Limb (tissue), 2 donors: ENCODE results near the gene MUL1.
A peak's percentile ranks its signal among the peaks of the same experiment; 100 is the strongest.

ENCODE experiments used
- DNase-seq, 2 donors: peaks; one replicate each; pipeline ENCODE4 v3.0.0-alpha.2; 2016; ENCODE audit errors: extremely low spot score in 2 of 2

The MUL1 gene

DNA sequence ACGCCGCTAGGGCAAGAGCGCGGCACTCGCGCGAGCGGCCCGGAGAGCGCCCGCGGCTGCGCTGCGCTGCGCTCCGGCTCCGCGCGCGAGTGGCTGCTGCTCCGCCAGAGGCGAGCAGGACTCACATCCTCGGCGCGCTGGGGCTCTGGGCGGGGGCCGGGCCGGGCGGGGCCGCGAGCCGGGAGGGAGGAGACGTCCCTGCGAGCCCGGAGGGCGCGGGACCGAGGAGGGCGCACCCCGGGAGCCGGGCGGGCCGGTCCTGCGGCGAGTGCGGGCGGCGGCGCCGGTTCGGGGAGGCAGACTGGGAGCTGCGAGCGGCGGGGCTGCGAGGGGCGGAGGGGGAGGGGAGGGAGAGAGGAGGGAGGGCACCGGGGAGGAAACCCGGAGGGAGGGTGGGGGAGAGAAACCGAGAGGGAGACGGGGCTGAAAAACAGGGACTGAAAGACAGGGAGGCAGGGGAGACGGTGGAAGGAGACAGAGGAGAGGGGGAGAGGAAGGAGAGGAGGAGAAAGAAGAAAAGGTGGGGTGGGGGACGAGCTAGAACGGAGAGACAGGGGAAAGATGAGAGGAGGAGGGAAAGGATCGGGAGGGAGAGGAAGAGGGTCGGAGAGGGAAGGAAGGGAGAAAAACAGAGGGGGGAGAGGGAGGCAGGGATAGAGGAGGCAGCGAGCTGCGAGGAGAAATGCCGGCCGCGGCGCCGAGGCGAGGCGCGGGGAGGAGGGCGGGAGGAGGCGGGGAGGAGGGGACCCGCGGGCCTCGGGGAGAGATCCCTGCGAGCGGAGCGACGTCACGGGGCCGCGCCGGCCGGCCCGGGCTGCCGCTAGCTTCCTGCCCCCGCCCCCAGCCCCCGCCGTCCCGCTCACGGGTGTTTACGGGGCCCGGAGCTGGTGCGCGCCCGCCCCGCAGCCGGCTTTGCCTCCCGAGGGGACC is 22.2 kb downstream of the MUL1 start, which contains the start of gene CAMK2N1:
Gene CAMK2N1, minus strand, starts transcription at position 684 of the 930 bp plus-strand sequence. CDS start 831 bp downstream, outside the sequence.
- peak; percentile 23 to 83 for DNase-seq

DNA sequence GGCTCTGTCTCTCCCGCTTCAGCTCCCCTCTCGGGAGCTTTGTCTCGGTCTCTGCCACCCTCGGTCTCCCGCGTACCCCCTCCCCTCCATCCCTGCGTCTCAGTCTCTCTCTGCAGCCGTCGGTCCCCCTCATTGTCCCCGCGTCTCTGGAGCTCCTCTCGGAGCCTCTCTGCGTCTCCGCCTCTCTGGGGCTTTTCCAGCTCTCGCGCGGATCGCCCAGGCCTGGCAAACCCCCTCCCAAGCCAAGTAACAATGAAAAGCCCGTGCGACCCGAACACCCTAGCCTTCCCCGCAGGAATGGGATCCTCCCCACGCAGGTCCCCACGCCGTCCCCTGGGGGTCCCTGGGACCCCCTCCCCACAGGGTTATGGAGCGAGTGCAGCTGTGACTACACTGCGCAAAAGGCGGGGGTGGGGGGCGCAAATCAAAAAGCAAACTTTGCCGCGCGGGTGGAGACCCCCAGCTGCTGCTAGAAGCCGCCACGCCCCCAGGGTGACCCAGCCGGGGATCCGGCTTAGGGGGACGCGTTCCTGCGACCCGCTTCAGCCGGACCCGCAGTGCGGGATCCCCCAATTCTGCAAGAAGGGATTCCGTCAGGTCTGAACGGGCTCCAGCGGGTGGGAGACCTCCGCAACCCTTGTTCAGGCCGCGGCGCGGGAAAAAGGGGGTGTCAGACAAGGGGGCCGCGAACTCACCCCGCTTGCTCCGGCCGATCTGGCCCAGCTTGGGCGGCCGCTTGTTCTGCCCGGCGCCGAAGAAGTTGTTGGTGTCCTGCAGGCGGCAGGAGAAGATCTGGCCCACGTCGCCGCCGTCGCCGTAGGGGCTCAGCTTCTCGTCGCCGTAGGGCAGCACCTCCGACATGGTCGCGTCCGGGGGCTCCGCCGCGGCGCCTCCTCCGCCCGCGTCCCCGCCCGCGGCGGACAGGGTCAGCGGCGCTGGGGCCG is 23.2 kb downstream of the MUL1 start:
- DNase-seq, result peak in 1 of 2 donors; percentile 56

DNA sequence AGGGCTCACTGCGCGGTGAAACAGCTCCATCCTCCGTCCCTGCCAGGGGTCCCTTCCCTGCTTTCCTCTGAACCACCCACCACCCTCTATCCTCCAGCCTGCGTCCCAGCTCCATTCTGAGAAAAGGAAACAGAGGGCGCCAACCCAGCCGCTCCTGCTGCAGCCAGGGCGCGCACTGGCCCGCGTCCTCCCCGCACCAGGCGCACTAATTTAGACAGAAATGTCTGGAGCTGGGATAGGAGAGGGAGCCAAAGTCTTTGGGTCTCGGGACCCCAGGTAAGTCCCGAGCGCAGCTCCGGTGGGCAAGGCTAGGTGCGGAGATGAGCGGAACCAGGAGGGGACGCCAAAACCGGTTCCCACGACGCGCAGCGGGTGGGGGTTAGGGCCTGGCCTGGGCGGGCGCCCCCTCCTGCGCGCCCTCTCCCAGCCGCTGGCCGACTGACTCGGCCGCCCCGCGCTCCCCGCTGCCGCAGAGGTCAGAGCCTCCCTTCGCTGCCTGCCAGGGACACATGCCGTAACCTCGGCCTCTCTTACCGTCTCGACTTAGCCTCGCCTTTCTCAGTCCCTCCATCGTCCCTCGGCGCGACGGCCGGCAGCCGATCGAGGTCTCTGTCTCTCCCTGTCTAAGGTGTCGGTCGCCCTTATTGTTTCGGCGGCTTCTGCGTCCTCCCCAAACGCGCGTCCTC is 24.0 kb downstream of the MUL1 start:
- peak in 1 of 2 donors; percentile 58 for DNase-seq

DNA sequence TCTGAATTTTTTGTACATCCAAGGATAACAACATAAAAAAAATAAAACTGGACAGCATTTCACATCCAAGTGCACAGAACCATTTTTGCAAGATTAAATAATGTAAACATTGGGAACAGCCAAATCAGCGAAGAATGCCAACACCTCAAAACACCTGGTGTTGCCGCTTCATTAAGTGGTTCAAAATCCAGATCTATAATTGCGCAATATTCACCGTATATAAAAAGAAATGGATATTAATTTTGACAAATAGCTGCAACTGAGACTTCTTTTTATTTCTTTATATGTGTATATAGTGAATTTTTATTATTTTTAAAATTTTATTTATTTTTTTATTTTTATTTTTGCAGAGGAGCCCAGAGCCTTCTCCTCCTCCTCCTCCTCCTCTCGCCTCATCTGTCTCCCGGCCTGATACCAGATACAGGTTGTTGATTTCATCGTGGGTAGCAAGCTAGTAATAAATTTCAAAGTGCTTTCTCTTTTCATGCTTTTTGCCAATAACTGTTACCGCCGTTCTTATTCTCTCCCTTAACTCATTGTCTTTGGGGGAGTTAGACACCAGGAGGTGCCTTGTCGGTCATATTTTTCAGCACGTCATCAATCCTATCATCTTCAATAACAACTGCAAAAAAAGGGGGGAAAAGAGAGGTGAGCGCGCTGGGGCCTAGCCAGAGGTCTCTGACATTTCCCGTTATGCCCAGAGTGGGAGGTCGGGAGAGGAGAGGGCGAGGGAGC is 24.7 kb downstream of the MUL1 start:
- DNase-seq, result no peak

DNA sequence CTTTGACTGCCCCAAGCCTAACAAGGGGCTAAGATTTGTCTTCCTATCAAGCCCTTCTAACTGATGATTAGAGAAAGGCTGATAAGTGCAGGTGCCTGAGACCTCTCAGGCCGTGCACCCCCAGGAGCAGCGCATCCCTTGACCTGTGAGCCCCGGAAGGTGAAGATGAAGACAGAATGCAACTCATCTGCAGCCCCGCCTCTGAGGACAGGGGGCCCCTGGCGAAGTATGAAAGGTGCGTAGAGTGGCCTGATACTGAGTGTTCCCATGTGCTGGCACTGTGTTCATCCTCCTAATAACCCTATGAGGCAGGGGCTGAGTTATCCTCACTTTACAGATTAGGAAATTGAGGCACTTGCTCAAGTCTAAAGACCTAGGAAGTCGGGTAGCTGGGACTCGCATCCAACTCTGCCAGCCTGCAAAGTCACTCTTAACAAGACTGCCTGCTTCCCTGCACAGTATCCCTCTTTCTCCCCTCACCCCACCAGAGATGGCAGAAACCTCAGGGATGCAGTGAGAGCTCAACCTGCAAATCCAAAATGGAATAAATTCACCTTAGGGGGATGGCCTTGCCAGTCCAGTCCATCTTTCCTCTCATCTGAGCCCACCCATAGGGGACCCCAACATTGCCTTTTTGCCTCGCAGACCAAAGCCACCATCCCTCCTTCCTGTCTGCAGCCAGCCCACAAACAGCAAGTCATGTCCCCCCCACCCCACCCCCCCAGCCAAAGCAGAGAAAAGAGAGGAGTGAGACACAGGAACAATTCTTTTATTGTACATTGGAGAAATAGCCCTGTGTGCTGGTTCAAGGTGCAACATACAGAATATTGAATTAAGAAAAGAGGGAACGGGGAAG is 26.1 kb downstream of the MUL1 start:
- no peak for DNase-seq

DNA sequence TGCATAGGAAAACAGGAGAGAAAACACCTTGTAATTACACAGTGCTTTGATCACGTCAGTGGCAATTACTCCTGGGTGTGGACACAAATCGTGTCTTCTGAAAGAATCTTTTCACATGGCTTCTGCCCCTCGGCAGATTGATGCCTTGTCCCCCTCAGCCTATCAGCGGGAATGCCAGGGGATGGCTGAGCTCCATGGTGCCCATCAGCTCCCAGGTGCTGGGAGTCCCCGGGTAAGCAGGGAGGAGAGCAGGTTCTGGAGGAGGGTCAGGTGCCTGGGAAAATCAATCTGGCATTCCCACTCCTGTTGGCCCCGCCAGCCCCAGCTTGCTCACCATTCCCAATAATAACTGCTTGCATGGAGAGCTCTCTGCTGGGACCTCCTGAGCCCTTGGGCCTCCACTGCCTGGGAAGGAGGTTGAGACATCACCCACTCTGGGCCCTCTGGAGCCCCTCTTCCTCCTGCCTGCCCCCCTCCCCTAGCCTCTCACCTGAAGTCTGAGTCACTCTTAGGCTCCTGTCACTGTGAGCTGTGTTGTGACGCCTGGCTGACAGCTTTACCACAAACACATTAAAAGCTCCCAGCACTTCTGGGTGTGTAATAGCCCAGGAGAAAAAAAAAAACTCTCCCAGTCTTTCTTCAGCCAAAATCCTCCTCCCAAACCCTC is 26.9 kb downstream of the MUL1 start:
- DNase-seq, result no peak

DNA sequence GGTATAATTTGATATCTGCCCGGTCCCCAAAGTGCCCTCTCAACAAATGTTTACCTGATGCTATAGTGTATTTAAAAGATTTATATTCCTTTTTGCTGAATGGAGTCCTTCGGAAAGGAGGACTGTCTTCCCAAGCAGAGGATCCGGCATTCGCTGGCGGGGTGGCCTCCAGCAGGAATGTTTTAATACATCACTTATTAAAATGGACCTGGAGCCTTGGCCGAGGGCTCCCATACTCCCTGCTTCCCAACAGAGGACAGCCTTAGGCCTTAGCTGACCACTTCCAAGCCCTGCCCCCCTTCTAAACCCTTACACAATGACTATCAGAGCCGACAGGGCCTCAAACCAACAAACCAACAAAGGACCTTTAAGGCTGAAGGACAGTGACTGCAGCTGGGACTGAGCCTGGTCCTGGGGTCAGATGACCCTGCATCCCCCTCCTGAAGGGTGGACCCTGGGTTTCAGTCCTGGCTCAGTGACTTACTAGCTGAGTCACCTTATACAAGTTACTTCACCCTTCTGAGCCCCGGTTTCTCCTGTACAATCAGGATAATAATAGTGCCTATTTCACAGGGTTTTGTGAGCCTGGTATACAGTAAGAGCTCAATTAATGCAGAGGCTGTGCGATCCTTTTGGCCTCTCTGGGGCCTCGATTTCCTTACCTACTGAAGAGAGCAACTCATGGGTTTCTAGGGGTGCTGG is 27.6 kb downstream of the MUL1 start:
- no peak for DNase-seq

DNA sequence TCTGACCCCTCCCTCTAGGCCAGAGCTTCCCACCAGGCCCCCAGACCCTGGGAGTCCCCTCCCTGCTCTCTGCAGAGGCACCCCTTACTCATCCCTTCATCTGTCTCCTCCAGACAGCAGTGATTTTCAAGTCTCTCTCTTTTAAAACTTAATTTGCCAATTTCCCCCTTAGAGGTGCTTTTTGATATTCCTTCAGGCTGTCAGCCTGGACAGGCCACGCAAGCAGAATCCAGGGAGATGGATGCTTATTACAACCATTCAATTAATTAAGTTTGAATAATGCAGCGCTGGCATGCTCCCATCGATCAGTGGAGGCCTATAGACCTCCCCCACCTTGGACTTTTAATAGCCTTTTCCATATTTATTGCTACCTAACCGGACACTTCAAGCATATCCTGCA is 28.1 kb downstream of the MUL1 start:
- no peak for DNase-seq

DNA sequence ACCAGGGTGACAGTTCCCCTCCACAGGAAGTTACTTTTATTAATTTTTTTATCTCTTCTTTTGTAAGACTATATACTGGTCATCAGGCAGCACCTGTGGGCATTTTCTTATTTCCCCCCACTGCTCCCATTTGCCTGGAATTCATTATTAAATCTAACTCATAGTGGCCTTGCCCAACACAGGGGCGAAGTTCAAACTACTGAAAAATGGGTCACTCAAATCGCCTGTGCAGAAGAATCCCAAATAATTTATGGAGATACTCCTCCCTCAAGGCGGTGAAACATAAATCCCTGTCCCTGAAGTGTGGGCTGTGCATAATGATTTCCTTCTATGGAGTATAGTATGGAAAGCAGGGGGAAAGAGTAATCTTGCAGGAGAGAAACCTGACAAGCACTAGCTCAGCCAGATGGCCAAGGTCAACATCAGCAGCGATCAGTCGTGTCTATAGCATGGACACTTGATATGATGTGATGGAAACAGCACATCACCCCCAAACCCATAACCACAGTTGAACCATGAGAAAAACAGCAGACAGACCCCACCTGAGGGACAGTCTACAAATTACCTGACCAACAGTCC is 29.8 kb downstream of the MUL1 start:
- DNase-seq, result no peak

DNA sequence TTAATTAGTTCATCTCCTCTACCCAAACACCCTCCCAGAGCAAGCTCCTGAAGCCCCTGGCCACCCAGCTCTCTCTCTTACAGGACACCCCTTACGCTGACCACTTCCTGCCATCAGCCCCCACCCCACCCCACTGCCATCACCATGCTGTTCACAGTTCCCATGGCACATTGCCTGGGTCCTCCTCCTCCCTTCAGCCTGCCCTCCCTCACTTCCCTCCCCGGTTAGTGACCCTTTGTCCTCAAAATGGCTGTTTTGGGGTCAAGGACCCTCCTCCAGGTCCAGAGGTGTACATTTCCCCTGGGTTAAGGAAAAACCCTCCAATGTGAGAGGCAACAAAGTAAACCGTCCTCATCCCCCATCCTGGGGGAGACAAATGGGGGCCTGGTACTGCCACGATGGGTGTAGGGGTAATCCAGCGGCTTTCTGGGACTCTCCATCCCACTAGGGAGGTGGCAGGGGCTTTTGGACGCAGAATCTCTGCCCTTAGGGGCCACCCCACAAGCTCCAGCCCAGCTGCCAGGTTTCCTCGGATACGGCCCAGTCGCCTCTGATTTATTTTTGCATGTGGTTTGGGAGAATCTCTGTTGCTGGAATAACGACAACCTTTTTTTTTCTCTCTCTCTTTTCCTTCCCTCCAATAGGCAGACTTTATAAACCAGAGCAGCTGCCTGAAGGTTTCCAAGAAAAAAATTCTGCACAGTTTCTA is 30.4 kb downstream of the MUL1 start:
- peak in 1 of 2 donors; percentile 47 for DNase-seq

DNA sequence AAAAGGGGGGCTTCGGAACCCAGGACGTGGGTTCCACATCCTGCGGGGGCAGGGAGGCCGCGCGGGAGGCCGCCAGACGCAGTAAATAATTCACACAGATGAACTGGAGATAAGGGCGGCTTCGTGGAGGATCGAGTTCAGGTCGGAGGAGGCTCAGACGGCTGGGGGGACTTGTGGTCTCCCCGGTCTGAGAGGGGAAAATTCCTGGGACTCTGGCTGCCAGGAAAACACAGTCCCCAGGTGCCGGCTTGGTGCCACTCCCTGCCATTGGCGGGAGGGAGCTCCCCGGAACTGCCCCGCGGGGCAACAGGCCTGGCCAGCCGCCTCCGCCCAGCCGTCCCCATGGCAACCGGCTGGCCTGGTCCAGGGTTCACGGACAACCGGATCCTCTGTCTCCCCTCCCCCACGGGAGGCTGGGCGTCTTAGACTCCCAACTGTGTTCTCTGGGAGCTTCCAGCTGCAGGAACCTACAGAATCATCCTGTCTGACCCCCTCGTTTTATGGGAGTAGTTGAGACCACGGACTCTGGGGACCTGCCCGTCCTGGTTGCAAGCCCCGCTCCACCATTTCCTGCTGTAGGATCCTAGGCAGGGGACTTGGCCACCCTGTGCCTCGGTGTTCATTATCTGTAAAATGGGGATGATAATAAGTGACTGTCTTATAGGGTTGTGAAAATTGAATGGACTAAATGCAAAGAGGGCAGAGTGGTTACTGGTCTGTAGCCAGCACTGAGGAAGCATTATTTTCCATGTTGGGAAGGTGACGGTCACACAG is 31.5 kb downstream of the MUL1 start:
- peak in 1 of 2 donors; percentile 41 for DNase-seq

DNA sequence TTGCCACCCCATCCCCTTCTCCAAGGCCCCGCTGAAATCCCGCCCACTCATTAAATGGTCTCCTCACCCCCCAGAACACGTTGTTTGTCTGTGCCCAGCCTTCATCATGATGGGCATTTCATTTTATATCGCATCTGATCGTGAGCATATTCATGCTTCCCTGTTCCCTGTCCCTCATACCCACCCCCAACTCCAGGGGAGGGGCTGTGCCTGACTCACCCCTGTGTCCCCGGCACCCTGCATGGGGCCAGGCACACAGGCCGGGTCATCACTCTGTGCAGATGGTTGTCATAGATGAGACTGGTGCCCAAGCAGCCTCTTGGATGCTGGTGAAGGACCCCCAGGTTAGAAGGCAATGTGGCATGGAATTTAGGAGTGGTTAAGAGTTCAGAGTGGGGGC is 33.0 kb downstream of the MUL1 start:
- DNase-seq, result no peak

DNA sequence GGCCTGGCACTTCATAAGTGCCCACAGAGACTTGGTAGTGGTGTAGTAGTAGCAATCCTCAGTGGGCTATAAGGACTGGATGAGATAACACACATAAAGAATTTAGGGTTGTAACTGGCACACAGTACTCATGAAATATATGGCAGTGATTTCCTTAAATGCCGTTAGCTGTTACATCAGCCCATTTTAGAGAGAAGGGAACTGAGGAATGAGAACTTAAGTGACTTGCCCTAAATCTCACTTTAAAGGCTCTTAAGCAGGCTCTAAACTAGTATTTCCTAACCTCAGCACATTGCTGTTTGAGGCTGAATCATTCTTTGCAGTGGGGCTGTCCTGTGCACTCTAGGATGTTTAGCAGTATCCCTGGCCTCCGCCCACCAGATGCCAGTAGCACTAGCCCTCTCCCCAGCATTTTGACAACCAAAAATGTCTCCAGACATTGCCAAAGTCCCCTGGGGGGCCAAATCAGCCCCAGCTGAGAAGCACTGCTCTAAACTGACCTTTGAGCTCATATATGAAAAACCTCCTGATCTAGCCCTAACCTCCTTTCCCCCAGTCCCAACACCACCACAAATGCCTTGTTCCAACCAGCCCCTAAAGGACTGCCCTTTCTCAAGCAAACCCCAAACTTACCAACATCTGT is 33.5 kb downstream of the MUL1 start:
- no peak for DNase-seq

DNA sequence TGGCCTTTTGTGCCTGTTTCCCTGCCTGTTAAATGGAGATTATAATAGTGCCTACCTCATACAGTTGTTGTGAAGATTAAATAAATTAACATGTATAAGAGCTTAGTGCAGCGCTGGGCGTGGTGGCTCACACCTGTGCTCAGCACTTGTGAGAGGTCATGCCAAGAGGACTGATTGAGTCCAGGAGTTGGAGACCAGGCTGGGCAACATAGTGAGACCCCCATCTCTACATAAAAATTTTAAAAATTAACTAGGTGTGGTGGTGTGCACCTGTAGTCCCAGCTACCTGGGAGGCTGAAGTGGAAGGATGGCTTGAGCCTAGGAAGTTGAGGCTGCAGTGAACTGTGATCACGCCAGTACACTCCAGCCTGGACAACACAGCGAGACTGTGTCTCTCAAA is 34.1 kb downstream of the MUL1 start:
- no peak for DNase-seq

DNA sequence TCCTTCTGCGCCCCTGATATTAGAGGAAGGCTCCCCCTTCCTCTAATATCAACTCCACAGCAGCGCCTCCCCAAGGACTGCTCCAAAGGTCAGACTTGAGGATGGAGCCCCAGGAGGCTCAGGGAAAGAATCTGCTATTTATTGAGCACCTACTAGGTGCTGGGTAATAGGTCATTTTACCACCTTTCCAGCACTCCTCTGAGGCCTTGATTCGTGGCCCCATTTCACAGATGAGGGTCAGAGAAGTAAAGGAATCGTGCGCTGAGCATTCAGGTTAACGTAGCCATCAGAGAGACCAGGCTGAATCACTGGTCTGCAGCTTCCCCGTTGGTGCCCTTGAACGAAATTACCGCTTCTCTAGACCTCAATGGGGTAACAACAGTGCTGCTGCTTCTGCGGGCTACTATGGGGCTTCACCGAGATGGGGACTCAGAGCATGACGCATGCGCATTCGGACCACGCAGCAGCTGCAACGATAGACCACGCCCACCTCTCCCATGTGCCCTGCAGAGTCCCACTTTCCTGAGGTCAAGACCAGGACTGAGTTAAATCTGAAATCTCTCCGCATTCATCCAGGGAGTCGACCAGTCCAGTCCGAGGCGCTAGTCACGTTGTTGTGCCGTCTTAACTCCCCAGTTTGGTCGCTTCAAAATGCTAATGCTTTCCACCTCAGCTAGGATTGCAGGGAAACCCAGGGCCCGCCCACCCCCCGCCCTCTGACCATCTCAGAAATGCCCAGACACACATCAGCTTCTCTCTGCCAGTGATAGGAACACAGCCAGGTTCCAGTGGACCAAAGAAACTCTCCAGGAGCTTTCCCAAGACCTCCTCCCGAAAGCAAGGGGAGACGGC is 34.9 kb downstream of the MUL1 start:
- DNase-seq, result peak; percentile 63 to 76
